Lower lobe of right lung (tissue), 2 donors: ENCODE results near the gene TLR5. TPM values are rescaled to one million over a fixed set of nuclear protein-coding genes. Genes with fewer than 3 reads are reported as not detected.

Experiments
- ATAC-seq, 2 donors: fragments of 200-7000 bp; cut with Tn5 transposase; one replicate each; pipeline ENCODE4 v1.9.1; 2020 to 2022; ENCODE audit warnings: mild to moderate bottlenecking in 2 of 2, moderate library complexity in 2 of 2
- DNase-seq: peaks from one replicate; pipeline ENCODE4 v3.0.0-alpha.2; 2020
- H3K27ac ChIP-seq: fragments of 200-600 bp; one replicate; pipeline ENCODE4 v1.8.0; 2022
- H3K27me3 ChIP-seq: fragments of 200-600 bp; one replicate; pipeline ENCODE4 v1.8.0; 2022; ENCODE audit warnings: low read depth
- H3K36me3 ChIP-seq: fragments of 200-600 bp; one replicate; pipeline ENCODE4 v1.8.0; 2022; ENCODE audit warnings: mild to moderate bottlenecking
- H3K4me1 ChIP-seq: fragments of 200-600 bp; one replicate; pipeline ENCODE4 v1.8.0; 2022
- H3K4me3 ChIP-seq: fragments of 200-600 bp; one replicate; pipeline ENCODE4 v1.8.0; 2022; ENCODE audit warnings: mild to moderate bottlenecking
- H3K9me3 ChIP-seq: fragments of 200-600 bp; one replicate; pipeline ENCODE4 v1.8.0; 2022
- intact Hi-C: fragments of 100-400 bp; cut with DNase I; formaldehyde crosslinking; loops from one replicate; pipeline ENCODE4 v1.11.0; 2022
- total RNA-seq: library from RNA; stranded (reverse); fragmentation: NEBNext Ultra II Directional; extraction: Animal tissue kit (Norgen Biotek cat#: 25700); gene quantifications from one replicate; pipeline ENCODE4 v1.2.1, GENCODE V29; 2021
- TF ChIP-seq, protein P1 (sequence below): fragments of 200-600 bp; IDR thresholded peaks from one replicate; pipeline ENCODE4 v1.8.0; 2022; ENCODE audit warnings: antibody characterized with exemption, mild to moderate bottlenecking
- donor health status: DM: no; HTN: yes; CAD: no; lungs with severe emphysema.

The TLR5 gene
- total RNA-seq, 1 donor from 2014 or later, result 26.6 TPM

GRCh38 chr1:223084464-223084866, 58.6 kb downstream of the TLR5 start:
- H3K27me3 ChIP-seq, result no peaks in the 10 kb centered on the region
- DNase-seq, result no peak
- no peak overlapping the region for H3K27ac ChIP-seq
- intact Hi-C loops, result loop anchor here (10.0 kb wide), 1 partner anchor 290 kb away; no protein-coding TSS in a partner anchor
- TF ChIP-seq, protein P1, sequence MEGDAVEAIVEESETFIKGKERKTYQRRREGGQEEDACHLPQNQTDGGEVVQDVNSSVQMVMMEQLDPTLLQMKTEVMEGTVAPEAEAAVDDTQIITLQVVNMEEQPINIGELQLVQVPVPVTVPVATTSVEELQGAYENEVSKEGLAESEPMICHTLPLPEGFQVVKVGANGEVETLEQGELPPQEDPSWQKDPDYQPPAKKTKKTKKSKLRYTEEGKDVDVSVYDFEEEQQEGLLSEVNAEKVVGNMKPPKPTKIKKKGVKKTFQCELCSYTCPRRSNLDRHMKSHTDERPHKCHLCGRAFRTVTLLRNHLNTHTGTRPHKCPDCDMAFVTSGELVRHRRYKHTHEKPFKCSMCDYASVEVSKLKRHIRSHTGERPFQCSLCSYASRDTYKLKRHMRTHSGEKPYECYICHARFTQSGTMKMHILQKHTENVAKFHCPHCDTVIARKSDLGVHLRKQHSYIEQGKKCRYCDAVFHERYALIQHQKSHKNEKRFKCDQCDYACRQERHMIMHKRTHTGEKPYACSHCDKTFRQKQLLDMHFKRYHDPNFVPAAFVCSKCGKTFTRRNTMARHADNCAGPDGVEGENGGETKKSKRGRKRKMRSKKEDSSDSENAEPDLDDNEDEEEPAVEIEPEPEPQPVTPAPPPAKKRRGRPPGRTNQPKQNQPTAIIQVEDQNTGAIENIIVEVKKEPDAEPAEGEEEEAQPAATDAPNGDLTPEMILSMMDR, result no peak
- ATAC-seq, result peak in 1 of 2 donors; percentile 6
- H3K4me3 ChIP-seq, result no peak overlapping the region
- no peaks in the 10 kb centered on the region for H3K9me3 ChIP-seq
- H3K4me1 ChIP-seq, result peaks cover 9% of the 10 kb centered on the region
- no peaks in the 10 kb centered on the region for H3K36me3 ChIP-seq

DNA sequence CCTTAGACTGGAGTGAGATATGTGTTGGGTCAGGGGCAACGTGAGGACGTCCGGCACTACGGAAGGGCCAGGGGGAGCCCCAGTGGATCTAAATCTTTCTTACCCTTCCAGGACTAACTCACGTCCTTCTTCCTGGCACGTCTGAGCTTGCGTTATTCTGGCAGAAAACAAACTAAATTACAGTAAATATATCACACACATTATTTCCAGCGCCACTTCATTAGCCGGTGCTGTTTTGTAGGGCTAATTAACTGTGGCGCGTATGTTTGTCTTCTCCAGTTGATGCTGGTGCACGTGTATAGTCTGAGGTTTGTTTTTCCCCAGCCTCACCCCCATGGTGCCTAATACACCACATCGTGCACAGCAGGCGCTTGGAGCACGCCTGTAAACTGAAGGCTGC, 59.2 kb downstream of the TLR5 start:
- Histone ChIP-seq H3K27me3 (no peaks in the 10 kb centered on the region), H3K4me3 (no peak overlapping the region), H3K27ac (peak overlapping the region; percentile 36), H3K9me3 (no peaks in the 10 kb centered on the region), H3K36me3 (no peaks in the 10 kb centered on the region), H3K4me1 (peaks cover 9% of the 10 kb centered on the region)
- TF ChIP-seq, protein P1, result no peak
- ATAC-seq (no peak), DNase-seq (no peak)
- intact Hi-C loops, result loop anchor here (10.0 kb wide), 1 partner anchor 289 kb away; no protein-coding TSS in a partner anchor

DNA sequence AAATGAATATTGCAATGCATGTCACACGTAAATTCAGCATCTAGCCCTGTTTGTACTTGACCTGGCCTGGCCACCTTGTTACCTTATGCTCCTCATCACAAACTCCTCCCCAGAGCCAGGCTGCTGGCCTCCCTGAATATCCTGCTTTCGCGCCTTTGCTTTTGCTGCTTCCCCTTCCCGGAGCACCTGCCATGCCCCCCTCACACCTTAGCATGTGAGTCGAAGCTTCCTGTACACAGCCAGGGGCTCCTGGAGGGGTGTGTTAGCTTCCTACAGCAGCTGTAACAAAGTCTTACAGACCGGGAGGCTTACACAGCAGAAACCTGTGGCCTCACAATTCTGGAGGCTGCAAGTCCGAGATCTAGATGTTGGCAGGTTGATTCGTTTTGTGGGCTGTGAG, 60.1 kb downstream of the TLR5 start:
- intact Hi-C loops, result loop anchor here (10.0 kb wide), 1 partner anchor 288 kb away; no protein-coding TSS in a partner anchor
- Histone ChIP-seq H3K36me3 (no peaks in the 10 kb centered on the region), H3K27me3 (no peaks in the 10 kb centered on the region), H3K9me3 (no peaks in the 10 kb centered on the region), H3K27ac (no peak overlapping the region), H3K4me3 (no peak overlapping the region), H3K4me1 (peaks cover 13% of the 10 kb centered on the region)
- DNase-seq (no peak), ATAC-seq (no peak)
- TF ChIP-seq, protein P1, result no peak

DNA sequence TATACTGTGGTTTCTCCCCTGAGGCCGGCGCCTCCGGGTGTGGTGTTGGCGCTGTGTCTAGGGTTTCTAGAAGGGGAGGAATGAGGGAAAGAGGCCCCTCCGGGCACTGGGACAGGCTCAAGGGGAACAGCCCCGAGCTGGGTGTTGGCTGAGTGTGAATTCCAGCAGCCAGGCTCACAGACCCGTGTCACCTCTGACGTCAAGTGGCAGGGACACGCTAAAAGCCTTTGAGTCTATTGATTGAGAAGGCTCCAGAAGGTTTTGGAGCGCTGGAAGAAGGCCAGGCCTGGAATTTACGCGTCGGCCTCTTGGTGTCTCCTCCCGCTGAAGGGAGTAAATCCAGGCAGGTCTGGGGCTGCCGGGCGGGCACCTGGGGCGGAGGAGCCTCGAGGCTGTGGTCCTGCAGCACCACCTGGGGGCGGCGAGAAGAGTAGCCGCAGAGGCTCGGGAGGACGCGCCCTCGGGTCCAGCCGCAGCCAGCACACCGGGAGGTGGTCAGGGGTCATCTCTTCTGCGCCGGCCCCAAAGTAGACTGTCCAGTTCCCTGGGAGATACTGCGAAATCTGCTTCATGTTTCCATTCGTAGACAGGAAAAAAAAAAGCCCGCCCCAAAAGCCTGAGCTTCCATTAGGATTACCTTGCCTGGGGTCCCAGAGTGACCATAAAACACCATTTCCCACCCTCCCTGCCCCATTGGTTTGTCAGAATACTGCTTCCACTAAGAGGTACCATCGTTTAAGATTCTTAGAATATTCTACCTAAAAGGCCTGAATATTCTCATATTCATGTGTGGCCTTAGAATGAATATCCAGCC, 61.7 kb downstream of the TLR5 start:
- H3K36me3 ChIP-seq, result no peaks in the 10 kb centered on the region
- no peaks in the 10 kb centered on the region for H3K27me3 ChIP-seq
- peaks cover 22% of the 10 kb centered on the region for H3K4me1 ChIP-seq
- peak overlapping the region; percentile 42 for H3K4me3 ChIP-seq
- H3K9me3 ChIP-seq, result no peaks in the 10 kb centered on the region
- H3K27ac ChIP-seq, result peak overlapping the region; percentile 70
- TF ChIP-seq, protein P1, result peak; percentile 95
- DNase-seq (peak; percentile 89), ATAC-seq (peak; percentile 94 to 97)
- intact Hi-C loops, result loop anchor here (10.0 kb wide), 1 partner anchor 287 kb away; no protein-coding TSS in a partner anchor

DNA sequence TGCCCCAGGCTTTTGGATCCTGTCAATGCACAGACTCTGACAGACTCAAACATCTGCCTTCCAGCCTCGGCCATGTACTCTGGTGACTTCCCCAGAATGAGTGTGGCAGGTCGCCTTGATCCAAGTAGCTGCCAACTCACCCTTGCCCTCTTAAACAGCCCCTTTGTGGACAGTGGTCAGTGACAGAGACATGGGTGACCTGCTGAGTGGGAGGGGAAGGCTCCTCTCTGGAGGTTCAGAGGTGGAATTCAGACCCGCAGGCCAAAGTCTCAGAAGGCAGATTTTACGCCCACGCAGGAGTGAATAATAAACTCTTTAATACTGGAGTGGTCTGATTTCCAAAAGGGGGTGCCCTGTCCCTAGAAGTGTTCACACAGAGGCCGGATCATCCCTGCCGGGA, 63.5 kb downstream of the TLR5 start:
- no peaks in the 10 kb centered on the region for H3K36me3 ChIP-seq
- ATAC-seq, result no peak
- no peak overlapping the region for H3K27ac ChIP-seq
- H3K4me1 ChIP-seq, result peaks cover 33% of the 10 kb centered on the region
- intact Hi-C loops, result no loop called here
- no peaks in the 10 kb centered on the region for H3K9me3 ChIP-seq
- TF ChIP-seq, protein P1, result no peak
- H3K4me3 ChIP-seq, result no peak overlapping the region
- no peaks in the 10 kb centered on the region for H3K27me3 ChIP-seq
- DNase-seq, result no peak
